HG03139 (cell line): ENCODE results near the gene SCUBE1.

Source experiments
- ATAC-seq: cut with Tn5 transposase; IDR thresholded peaks from one replicate; pipeline ENCODE4 v1.9.1; 2021; ENCODE audit not compliant: unreplicated experiment

Gene SCUBE1

DNA sequence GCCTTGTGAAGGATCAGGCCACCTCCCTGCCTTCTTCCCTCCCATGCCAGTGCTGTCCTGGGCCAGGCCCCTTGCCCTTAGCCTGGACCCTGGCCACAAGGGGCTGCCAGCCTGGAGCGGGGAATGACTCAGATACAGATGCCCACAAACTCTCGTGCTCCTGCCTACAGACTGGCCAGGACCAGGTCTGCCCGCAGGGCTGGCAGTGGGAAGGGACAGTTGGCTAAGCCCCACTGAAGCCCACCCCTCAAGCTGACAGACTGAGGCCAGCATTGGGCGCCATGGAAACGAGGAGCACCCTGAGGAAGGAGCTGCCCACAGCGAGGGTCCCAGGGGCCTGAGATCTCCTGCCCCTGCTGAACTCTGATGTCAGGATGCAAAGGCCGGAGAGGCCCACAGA lies 14.1 kb downstream of the SCUBE1 start:
- ATAC-seq = no peak

DNA sequence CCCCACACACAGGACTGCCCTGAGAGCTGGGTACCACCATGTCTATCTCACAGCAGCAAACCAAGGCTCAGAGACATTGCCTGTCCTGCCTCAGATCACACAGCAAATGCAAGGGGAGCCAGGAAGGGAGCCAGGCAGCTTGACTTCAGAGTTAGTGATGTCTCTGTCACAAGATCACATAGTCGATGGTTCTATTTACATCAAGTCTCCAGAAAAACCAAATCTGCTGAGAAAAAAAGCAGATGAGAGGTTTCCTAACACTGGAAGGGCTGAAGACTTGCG lies 16.1 kb downstream of the SCUBE1 start:
- no peak for ATAC-seq

DNA sequence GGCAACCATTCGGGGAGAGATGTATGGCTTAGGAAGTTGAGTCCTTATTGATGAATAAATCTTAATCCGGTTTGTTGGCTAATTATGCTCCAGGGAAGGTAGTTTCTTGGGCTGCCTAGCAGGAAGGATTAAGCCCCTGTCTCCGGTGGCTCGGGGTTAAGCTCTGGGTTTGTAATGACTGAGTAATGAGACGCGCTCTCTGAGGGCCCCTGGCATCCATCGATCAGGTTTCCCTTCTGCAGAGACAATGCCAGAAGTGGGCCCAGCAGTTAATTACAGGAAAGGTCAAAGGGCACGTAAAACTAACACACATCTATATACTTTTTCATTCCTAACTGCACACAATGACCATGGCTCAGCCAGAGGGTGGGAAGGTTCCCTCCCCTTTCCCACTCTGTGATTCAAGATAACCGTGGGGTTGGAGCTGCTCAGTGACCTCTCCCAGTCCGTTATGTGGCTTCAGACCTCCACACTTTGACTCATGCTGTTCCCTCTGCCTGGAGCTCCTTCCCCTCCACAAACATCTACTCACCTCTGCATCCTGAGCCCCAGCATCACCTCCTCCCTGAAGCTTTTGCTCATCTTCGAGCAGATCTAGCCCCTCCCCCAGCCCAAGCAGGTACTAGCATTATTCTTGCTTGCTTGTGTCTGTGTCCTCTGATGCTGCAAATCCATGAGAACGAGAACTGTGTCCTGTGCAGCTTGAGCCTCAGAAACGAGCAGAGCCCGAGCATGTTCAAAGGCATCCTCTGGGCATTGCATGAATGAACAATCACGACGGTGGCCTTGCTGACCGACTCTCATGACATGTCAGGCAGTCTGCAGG lies 16.6 kb downstream of the SCUBE1 start:
- ATAC-seq = no peak

DNA sequence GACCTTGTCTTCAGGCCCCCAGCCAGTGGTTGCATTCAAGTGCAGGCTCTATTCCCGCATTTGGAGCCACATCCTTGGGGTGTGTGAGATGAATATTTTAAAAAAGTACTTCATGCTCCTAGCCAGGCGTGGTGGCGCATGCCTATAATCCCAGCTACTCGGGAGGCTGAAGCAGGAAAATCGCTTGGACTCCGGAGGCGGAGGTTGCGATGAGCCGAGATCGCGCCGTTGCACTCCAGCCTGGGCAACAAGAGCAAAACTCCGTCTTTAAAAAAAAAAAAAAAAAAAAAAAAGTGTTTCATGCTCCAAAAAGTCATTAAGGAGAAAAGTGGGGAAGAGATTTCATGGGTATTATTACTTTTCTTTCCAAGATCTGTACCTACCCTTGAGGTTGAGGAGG lies 18.0 kb downstream of the SCUBE1 start:
- ATAC-seq = no peak

DNA sequence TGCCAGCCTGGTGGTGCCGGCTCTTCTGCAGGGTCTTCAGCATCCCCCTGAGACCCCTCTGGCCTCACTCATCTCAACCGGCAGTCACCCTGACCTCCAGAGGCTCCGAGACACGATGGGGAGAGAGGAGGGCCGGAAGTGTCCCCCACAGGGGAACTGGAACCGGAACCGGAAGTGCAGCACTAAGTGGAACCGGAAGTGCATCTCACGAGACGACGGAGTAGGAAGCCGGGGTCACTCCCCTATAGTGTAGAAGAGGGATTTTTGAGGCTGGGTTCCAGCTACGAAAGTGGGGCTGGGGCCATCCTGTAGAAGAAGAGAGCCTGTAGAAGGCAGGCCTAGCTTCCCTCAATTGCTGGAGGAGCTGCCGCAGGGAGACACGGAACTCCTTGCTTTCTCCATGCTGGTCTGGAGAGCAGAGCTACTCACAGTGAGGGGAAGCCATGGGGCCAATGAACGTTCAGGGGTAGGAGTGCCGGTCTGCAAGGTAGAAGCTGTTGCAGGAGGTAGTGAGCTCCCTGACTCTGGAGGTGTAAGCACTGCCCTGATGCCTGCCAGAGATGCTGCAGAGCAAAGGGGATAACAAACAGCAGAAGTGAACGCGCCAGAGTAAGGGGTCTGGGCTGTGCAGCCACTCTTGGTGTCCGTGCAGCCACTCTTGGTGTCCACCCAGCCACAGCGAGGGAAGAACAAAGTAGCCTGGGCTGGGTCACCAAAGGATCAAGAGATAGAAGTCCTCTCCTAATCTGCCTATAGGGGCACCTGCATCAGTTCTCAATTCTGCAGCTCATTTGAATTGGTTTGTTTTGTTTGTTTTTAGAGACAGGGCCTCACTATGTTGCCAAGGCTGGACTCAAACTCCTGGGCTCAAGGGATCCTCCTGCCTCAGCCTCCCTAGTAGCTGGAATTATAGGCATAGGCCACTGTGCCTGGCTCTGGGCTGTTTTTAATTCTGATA lies 21.9 kb downstream of the SCUBE1 start:
- no peak for ATAC-seq

DNA sequence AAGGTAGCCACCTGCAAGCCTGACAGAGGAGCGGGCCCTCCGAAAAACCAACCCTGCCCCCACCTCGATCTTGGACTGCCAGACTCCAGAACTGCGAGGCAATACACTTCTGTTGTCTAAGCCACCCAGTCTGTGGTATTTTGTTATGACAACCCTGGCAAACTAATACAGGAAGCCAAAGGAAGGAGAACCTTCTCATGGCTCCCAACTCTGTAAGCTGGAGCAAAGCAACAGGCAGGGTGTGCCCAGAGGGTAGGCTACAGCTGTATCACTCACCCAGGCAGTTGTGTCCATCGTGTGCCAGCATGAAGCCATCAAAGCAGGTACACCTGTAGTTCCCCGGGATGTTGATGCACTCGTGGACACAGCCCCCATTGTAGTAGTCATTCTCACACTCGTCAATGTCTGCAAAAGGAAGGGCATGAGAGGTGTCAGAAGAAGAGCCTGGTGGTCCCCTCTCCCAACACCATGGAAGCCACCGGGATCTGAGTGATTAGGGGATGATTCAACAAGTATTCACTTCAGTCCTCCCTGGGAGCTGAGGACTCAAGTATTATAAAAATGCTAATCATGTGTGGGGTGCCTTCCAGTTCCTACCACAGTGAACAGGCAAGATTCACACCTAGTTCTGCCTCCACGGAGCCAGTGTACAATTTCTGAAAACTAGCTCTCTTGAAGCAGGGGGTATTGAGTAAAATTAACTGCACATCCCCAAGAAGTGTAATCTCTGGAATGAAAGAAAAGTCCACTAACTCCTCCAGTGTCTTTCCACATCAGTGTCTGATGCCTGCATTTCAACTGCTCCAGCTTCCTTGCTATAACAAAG lies 23.3 kb downstream of the SCUBE1 start:
- no peak for ATAC-seq

DNA sequence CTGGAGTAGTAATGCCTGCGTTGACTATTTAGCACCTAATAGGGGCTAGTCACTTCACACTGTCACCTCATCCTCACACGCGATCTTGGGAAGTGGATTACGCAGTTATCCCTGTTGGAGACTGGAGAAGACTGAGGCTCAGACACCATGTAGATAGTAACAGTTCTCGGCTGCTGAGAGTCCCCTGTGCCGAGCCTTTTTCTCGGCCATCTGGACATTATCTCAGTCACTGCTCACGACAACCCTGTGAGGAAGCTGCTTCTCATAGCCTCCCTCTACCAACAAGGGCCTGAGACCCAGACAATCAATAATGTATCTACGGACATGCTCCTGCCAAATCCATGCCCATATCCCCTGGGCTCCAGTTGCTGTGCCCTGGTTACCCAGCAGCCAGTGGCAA lies 25.9 kb downstream of the SCUBE1 start:
- no peak for ATAC-seq

DNA sequence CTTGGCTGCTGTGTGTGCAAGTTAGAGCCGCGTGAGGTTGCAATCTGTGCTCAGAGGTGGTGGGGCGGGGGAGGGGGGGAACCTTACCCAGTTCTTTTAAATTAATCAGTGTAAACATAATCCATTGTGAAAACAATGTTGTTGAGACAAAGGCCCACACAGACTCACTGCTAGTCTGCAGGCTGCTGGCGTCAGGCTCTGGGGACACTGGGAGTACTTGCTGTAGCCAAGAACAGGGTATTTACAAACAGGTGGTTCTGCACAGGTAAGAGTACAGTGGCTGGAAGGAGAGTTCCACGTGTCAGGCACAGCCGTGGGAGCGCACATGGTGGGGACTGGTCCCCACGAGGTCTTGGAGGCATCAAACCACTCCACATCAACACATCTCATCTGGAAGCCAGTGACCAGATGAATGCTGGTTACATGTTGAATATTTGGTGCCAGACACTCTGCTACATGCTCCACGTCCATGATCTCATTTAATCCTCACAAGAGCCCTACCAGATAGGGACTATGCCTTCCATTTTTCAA lies 27.4 kb downstream of the SCUBE1 start:
- ATAC-seq = no peak

DNA sequence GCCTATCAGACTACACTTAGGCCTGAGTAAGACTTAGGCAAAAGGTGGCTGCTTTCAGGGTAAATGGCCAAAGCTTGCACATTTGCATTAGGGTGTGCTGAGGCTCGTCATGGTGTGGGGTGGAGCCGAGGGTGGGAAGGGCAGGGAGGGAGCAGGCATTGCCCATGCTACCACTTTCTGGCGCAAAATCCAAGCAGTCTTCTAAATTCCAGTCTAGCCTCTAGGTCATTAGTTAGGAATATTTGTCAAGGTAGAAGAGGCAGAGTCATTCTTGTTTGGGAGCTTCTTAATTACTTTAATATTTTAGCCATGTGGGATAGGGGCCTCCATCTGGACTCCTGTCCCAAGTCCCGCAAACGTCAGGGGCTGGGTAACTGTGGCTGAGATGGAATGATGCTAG lies 28.6 kb downstream of the SCUBE1 start:
- ATAC-seq = no peak

DNA sequence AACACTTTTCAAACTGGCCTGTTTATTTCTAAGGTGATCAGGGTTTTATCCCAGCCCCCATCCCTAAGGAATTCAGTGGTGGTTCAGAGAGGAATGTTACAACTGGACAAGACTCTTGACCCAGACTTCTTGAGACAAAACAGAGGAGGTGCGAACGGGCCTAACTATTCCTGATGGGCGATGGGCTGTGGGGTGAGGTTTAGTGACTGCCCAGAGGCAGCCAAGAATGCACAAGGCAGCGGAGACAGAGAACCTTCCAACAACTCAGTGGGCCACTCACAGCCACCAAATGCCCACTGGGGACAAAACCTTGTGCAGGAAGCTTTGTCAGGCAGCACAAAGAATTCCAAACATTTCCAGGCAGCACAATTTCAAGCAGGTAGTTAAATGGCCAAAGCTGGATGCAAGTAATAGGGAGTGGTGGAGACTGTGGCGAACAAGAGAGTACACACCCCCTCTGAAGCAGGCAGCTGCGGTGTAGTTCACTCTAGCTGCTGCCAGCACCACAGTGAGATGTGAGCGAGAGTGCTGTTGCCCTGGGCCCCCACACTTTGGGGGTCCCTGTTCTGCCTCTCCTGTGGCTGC lies 29.2 kb downstream of the SCUBE1 start:
- no peak for ATAC-seq

DNA sequence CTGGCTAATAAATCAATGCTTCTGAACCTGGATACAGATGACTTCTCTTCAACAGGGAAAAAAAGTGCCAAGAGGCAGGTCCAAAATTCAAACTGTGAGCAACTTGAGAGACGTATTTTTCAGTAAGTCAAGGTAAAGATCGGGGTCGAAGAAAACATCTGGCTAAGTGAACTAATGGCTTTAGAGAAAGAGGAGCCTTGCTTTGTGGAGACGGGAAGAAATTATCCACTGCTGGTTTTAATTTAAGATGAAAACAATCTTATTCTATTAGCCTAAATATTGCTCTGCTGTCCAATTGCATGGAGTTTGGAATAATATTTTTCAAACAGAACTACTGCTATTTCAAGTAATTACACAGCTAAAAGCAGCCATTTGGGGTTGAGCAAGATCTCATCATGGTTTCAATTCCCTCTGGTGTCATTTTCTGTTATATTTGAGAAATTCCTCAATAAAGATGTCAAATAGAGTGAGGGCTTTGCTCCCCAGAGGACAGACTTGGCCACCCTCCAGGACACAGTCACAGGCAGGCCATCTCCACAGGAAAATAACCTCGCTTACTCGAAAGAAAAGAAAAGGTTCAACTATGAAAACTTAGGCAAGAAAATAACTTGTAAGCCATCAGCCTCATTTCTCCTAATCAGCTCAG lies 29.8 kb downstream of the SCUBE1 start:
- ATAC-seq = no peak

DNA sequence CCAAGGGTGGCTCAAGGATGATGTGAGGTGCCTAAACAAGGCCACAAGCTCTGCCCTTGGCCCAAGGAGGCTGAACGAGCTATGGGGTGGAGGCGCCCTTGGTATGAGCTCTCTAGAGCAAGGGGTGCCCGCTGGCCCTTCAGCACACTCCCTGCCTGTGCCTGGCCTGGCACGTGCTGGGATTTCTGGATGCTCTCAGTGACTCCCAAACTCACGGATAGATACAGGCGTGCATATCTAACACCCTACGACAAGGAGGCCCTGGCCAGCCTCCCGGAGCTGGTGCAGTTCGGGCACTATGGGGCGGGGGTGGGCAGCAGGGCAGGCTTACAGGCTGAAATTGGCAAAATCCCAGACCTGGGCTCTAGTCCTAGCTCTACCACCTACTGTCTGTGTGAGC lies 30.6 kb downstream of the SCUBE1 start:
- no peak for ATAC-seq

DNA sequence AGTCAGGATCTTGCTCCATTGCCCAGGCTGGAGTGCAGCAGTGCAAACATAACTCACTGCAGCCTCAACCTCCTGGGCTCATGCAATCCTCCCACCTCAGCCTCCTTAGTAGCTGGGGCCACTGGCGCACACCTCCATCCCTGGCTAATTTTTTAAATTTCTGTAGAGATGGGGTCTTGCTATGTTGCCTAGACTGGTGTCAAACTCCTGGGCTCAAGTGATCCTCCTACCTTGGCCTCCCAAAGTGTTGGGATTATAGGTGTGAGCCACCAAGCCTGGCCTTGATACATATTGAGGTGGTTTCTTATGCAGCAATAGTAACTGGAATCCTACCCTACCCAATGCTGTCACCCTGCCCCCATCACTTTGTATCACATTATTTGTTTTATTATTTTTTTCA lies 32.4 kb downstream of the SCUBE1 start:
- ATAC-seq = no peak

DNA sequence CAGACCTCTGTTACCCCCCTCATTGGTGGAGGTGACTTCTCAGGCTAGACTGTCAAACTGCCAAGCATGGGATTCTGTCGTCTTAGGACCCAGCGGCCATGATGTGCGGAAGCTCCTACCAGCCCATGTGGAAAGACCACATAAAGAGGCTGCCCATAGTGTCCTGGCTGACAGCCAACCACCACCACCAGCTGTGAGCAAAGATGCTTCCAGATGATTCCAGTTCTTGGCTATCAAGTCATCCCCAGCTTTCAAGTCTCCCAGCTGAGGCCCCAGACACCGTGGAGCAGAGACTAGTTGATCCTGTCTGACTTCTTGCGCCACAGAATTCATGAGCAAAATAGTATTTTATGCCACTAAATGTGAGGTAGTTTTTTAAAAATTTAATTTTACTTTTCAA lies 32.9 kb downstream of the SCUBE1 start:
- ATAC-seq = no peak

DNA sequence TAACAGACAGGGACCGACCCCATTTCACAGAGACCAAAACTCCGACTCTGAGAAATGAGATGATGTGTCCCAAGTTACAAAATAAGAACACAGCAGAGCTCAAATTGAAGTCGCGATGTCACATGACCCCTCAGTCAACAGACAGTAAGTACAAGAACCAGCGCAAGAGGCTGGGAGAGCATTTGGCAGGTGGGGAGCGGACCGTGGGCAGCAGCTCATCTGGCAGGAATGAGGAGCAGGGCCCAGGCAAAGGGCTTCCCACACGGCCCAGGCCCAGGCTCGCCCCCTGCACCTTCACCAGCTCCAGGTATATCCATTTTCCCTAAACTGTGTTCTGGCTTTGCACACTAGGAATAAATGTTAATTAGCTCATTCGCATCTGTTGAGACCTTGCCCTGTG lies 34.3 kb downstream of the SCUBE1 start:
- ATAC-seq = no peak

DNA sequence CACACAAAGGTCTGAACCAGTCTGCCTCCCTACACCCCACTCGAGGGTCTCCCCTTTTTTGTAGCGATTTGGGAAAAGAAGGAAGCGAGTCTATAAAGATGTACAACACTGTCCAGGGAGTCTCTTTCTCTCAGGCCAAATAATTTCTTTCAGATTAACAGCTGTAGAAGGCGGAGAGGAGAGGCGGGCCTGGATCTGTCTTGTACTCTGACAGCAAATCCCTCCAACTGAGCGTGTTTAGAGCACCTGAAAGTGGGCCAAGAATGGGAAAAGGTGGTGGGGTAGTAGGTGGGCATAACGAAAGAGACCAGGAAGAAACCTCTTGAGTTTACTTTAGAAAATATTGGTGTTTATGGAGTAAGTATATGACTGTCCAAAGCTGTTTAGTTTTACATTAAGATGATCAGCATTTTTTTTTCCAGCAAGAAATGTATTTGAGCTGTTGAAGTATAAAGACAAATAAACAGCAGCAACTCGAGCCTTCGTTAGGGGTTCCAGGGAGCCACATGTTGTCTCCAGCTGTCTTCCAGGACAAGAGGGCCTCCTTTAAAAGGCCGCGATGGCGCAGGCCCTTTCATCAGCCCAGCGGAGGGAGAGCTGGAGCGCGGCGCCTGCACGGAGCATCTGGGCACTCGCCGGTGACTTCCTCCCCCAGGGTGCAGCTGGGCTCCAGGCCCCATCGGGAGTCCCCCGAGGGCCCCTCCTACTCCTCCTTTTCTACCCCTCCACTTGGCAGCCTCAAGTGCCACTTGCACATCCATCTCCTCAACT lies 34.9 kb downstream of the SCUBE1 start:
- no peak for ATAC-seq

DNA sequence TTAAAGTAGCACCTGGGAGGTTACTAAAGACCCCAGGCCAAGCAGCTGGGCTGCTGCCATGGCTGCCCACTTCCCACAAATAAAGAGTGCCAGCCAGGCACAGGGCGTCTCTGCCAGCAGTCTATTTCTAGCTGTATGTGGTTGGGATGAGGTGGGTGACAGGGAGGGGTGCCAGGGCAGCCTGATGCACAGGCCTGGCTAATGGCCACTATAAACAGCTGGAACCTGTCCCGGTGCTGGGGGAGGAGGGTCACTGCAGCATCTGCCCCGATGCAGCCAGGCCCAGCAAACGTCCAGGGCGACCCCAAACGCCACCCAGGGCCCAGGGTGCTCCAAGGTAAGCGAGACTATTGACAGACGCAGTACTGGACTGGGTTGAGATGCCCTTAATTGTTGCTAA lies 37.4 kb downstream of the SCUBE1 start:
- no peak for ATAC-seq

DNA sequence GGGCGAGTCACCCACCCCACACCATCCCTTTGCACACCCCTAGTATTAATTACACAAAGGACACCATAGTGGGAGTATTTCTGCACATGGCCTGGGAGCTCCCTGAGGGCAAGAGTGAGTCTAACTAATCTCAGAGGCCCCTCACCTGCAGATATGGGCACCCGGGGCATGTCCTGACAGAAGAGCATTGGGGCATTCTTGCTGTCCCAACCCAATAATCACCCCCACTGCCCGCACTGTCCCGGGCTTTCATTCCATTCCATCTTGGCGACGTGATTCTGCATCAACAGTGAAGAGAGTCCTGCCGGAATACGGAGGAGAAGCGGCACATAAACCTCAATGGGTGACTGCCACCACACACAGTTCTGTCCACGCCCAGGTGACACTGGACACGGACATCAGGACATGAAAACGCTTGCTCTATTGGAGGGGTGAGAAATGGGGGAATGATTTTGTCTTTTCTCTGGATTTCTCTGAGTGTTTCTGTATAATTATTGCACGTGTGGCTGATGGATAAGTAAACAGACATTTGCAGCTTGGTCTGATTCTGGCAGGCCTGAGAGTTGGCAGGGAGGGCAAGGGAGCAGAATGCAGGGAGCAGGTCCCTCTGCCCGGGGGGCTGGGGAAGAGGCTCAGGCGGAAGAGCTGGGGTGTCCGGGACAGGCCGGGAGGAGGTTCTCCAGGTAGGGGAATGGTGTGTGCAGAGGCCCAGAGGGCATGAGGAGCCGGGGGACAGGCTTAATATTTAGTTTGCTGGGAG lies 38.2 kb downstream of the SCUBE1 start:
- ATAC-seq = no peak

DNA sequence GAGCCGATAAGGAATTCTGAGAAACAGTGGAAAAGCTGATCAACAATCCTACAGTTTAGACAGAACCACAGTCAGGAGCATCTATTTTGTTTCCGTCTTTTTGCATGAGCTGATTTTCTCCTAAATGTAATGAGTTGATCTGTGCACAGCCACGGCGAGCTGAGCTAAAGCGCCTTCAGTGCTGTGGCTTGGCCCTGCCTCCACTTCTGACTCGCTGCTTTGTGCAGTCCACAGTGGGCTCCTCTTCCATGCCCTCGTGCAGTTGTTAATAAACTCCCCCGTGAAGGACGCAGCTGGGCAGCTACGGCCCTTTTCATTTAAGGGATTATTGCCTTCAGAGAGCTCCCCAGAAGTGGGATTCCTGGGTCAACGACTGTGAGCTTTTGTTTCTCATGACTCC lies 39.4 kb downstream of the SCUBE1 start:
- ATAC-seq = no peak
